D721Med (cell line): Measurements from ENCODE around the gene FAM136A.

Experiments used
- DNase-seq: peaks from one replicate; pipeline ENCODE4 v3.0.0; 2011; ENCODE audit warnings: low spot score; ENCODE audit not compliant: insufficient read length
- FAIRE-seq: peaks from 2 replicates; lab custom pipeline; 2011; peaks lifted over from hg19 to GRCh38; lab: Jason Lieb, UNC
- TF ChIP-seq, protein P1 (sequence below): IDR thresholded peaks from 2 replicates; pipeline ENCODE4 v1.5.1; 2012; ENCODE audit warnings: mild to moderate bottlenecking, control low read depth; ENCODE audit not compliant: insufficient read depth; ENCODE audit errors: missing control alignments

The FAM136A gene

DNA sequence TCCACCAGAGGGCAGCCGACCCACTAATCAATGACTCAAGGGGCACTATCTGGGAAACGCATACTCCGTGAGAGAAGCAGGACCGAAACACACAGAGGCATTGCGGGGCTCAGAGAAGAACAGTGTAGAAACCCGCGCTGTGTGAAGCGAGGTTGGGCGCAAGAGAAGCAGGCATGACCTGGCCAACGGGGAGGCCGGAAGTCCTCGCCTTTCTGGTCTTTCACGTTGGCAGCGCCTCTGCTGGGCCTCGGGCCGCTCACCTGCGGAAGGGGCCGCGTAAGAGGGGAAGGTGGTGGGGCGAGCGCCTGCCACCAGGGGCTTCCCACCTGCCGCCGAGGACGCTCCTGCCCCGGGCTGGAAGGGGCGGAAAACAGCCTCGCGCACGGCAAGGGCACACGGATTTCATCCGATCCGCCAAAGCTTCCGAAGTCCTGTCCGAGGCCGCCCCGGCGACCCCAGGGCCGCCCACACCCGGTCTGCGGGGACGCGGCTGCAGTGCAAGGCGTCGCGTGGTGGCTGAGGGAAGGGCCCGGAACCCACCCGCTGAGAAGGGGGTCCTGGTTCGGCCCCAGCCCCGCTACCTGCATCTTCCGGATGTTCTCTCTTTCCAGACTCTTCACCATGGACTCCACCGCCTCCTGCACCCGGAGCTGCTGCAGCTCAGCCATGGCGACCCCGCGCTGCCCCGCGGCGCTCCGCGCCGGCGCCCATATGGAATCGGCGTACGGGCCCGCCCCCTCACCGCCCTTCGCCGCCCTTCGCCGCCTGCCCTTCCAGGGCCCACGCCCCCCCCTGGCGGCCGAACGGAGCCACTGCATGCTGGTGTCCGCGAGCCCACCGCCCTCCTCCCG lies at the start of gene FAM136A:
Gene FAM136A, minus strand, starts transcription at position 724 of the 851 bp plus-strand sequence. Its CDS starts 56 bp downstream, at position 668.
- TF ChIP-seq, protein P1, sequence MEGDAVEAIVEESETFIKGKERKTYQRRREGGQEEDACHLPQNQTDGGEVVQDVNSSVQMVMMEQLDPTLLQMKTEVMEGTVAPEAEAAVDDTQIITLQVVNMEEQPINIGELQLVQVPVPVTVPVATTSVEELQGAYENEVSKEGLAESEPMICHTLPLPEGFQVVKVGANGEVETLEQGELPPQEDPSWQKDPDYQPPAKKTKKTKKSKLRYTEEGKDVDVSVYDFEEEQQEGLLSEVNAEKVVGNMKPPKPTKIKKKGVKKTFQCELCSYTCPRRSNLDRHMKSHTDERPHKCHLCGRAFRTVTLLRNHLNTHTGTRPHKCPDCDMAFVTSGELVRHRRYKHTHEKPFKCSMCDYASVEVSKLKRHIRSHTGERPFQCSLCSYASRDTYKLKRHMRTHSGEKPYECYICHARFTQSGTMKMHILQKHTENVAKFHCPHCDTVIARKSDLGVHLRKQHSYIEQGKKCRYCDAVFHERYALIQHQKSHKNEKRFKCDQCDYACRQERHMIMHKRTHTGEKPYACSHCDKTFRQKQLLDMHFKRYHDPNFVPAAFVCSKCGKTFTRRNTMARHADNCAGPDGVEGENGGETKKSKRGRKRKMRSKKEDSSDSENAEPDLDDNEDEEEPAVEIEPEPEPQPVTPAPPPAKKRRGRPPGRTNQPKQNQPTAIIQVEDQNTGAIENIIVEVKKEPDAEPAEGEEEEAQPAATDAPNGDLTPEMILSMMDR: peak; percentile 73
- peak; percentile 52 for DNase-seq
- no peak for FAIRE-seq

DNA sequence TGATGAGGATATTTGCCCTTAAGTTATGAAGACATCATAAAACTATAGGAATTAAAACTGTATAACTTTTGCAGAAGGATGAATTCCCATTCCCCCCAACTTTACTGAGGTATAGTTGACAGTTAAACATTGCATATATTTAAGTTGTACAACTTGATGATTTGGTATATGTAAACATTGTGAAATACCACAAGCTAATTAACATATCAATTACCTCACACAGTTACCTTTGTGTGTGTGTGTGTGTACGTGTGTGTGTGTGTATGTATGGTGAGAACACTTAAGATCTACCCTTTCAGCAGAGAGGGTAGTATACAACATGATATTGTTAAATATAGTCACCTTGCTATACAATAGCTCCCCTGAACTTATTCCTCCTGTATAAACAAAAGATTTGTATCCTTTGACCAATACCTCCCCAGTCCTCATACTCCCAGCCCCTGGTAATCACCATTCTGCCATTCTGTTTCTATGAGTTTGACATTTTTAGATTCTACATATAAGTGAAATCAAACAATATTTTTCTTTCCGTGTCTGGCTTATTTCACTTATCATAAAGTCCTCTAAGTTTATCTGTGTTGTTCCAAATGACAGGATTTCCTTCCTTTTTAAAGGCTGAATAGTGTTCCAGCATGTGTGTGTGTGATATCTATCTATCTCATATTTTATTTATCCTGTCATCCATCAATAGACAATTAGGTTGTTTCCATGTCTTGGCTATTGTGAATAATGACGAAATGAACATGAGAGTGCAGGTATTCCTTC lies 48.2 kb upstream of the FAM136A start:
- TF ChIP-seq, protein P1: no peak
- FAIRE-seq: no peak
- DNase-seq: no peak

DNA sequence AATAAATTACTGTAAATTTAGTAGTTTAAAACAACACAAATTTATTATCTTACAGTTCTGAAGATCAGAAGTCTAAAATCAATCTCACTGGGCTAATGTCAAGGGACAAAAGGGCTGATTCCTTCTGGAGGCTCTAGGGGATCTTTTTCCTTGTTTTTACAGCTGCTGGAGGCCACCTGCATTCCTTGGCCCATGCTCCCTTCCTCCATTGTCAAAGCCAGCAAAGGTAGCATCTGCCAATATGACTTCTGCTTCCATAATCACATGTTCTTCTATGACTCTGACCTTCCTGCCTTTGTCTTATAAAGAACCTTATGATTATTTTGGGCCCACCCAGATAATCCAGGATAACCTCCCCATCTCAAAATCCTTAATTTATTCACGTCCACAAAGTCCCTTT lies 46.0 kb upstream of the FAM136A start:
- TF ChIP-seq, protein P1: no peak
- FAIRE-seq: no peak
- DNase-seq: no peak

DNA sequence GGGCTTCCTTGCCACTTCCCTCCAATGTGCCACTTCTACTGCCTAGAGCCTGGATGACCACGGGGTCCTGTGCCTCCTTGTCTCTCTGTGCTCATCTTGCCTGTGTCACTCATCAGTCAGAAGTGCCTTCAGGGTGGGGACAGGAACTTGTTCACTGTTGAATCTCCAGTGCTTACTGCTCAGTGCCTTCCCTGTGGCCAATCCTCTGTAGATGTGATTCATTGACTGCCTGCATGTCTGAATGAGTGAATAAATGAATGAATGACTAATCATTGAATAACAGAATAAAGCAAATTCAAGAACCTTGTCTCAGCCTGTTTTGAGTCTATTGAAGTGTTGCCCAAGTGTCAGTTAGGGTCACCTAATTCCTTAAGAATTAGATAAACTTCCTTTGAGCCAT lies 42.3 kb upstream of the FAM136A start:
- FAIRE-seq (no peak), DNase-seq (no peak)
- TF ChIP-seq, protein P1: no peak

DNA sequence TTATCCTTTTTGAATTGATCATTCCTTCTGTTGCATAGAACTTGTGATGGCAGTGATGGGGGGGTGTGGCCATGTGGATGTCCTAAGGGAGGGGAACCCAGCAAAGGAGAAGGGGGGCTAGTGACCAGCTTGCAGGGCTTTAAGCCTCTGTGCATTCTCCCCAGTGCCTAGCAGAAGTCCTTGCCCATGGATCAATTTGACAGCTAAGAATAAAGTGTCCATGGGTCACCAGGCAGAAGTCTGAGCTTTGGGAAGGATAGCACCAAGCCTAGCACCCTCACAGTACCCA lies 39.6 kb upstream of the FAM136A start:
- FAIRE-seq (no peak), DNase-seq (no peak)
- TF ChIP-seq, protein P1: no peak

DNA sequence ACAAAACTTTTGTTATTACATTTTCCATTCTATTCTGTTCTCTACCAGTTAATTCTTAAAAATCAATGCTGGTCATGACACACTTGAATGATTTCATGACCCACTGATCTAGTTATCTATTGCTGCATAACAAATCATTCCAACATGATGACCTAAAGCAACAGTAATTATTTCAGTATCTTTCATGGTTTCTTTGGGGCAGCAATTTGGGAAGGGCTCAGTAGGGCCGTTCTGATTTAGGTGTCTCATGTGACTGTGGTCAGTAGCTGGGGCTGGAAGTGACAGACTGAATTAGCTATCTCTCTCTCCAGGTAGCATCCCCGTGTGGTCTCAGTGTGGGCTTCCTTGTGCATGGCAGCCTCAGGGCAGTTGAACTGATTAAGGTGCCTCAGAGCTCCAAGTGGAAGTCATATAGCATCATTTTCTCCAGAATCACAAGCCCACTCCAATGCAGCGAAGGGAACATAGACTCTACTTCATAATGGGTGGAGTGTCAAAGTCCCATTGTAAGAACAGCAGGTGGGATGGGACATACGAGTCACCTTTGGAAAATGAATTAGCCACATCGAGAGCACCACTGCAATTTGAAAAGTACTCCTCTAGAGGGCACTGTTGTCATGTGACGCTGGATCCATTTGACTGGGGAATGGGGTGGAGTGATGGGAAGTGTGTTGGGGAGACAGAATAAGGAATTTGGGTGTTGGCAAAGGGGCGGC lies 39.1 kb upstream of the FAM136A start:
- DNase-seq (peak; percentile 37), FAIRE-seq (no peak)
- TF ChIP-seq, protein P1: peak; percentile 85
